ENCODE results near the gene LSP1. TPM values are rescaled to one million over a fixed set of nuclear protein-coding genes. Genes with fewer than 3 reads are reported as not detected.
"Not testable (repeated sequence)": the region's sequence is repeated elsewhere in the genome, so short reads cannot be mapped to it uniquely, and the experiment has no call there.

LSP1 gene
- total RNA-seq, 2 experiments from 2014 or later, result 228 to 232 TPM

DNA sequence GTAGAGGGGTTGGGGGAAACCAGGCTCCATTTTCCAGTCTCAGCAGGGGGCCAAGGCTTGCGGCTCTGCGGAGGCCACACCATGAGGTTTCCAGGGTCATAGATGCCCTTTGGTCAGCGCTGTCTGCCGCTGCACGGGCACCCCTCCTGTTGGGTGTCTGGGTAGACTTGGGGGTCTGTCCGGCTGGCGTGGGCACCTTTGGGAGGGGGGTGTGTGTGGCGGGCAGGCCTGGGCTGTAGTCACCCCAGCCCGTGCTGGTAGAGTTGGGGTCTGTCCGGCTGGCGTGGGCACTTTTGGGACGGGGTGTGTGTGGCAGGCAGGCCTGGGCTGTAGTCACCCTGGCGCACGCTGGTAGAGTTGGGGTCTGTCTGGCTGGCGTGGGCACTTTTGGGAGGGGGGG is 18.6 kb downstream of the LSP1 start:
- peaks cover 56% of the 10 kb centered on the region for H3K4me1 Mint-ChIP-seq (ENCODE audit: low read depth)
- POLR2A ChIA-PET, result interaction anchor here (1.5 to 3.1 kb wide), 3 partner anchors 18 to 21 kb away, joined by 5 to 21 read pairs (median 13); partner anchors contain the start of gene LSP1
- CTCF ChIA-PET, result interaction anchor here (2.8 kb wide), 1 partner anchor 11 kb away, joined by 17 read pairs; no protein-coding TSS in a partner anchor
- H3K27ac Mint-ChIP-seq, result peak overlapping the region; percentile 86
- intact Hi-C loops (cut with DNase I, micrococcal nuclease), result loop anchor here (2.0 kb wide), 2 partner anchors 17 to 19 kb away; partner anchors contain the start of gene LSP1 (in 1 of the 2)
- Histone ChIP-seq H3K27ac (ENCODE audit: low read depth in 1 of 2, low read length in 2 of 2) (peak overlapping the region; percentile 22 to 48), H3K36me3 (ENCODE audit: insufficient read depth, low read length) (peaks cover 12% of the 10 kb centered on the region), H3K4me3 (ENCODE audit: low read length) (no peak overlapping the region), H3K27me3 (ENCODE audit: control insufficient read depth in 1 of 2, insufficient read depth in 2 of 2, low read length in 2 of 2) (no peaks in the 10 kb centered on the region), H3K4me1 (ENCODE audit: insufficient read depth, low read length) (peaks cover 95% of the 10 kb centered on the region), H3K9me3 (ENCODE audit: control insufficient read depth in 1 of 2, insufficient read depth in 1 of 2, low read length in 2 of 2) (no peaks in the 10 kb centered on the region)
- DNase-seq, result peak in 1 of 14 experiments; percentile 1
- no peaks in the 10 kb centered on the region for H3K27me3 Mint-ChIP-seq
- ATAC-seq (ENCODE audit: poor library complexity), result no peak
- peaks cover 18% of the 10 kb centered on the region for H3K36me3 Mint-ChIP-seq (ENCODE audit: low read depth)
- no peaks in the 10 kb centered on the region for H3K9me3 Mint-ChIP-seq
- TF ChIP-seq, protein P1, sequence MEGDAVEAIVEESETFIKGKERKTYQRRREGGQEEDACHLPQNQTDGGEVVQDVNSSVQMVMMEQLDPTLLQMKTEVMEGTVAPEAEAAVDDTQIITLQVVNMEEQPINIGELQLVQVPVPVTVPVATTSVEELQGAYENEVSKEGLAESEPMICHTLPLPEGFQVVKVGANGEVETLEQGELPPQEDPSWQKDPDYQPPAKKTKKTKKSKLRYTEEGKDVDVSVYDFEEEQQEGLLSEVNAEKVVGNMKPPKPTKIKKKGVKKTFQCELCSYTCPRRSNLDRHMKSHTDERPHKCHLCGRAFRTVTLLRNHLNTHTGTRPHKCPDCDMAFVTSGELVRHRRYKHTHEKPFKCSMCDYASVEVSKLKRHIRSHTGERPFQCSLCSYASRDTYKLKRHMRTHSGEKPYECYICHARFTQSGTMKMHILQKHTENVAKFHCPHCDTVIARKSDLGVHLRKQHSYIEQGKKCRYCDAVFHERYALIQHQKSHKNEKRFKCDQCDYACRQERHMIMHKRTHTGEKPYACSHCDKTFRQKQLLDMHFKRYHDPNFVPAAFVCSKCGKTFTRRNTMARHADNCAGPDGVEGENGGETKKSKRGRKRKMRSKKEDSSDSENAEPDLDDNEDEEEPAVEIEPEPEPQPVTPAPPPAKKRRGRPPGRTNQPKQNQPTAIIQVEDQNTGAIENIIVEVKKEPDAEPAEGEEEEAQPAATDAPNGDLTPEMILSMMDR (IDR thresholded peaks at IDR 0.05), result no peak
- H3K4me3 Mint-ChIP-seq, result no peak overlapping the region

DNA sequence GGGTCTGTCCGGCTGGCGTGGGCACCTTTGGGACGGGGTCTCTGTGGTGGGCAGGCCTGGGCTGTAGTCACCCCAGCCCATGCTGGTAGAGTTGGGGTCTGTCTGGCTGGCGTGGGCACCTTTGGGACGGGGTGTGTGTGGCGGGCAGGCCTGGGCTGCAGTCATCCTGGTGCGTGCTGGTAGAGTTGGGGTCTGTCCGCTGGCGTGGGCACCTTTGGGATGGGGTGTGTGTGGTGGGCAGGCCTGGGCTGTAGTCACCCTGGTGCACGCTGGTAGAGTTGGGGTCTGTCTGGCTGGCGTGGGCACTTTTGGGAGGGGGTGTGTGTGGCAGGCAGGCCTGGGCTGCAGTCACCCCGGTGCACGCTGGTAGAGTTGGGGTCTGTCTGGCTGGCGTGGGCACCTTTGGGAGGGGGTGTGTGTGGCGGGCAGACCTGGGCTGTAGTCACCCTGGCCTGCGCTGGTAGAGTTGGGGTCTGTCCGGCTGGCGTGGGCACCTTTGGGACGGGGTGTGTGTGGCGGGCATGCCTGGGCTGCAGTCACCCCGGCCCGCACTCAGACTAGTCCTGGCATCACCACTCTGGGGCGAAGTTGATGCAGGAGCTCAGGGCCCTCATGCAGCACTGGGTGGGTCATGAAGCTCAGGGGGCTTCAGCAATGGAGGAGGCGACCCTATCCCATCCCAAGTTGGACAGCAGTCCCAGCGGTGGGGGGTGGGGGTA is 19.5 kb downstream of the LSP1 start:
- CTCF ChIA-PET, result no interaction called here
- DNase-seq, result peak in 1 of 14 experiments; percentile 0

DNA sequence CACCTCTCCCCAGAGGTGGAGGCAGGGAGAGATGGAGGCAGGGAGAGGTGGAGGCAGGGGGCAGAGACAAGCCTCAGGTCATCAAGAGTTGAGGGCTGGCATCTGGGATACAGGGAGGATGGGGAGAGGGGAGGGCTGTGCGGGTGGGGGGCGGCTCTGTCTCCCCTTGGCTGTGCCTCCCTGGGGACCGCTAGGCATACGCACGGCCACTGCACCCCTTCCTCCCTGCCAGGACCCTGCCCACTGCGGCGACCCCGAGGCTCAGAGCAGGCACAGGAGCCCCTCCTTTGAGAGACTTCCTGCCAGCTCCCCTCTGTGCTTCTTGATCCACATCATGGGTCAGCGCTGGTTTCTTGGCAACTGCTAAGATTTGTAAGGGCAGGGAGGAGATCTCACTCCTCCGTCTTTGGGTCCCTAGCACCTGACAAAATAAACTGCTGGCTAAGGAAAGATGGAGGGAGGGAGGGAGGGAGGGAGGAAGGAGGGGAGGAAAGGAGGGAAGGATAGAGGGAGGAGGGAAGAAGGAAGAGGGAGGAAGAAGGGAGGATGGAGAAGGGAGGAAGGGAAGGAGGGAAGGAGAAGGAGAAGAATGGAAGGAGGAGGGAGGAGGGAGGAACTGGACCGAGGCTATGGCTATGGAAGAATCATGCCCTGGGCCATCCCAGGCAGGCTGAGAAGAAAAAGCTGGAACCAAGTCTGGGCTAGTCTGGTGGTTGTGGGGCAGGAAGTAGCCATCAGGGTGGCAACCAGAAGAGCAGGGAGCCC is 20.3 kb downstream of the LSP1 start:
- no peak overlapping the region for H3K4me3 Mint-ChIP-seq
- ATAC-seq (ENCODE audit: poor library complexity) (no peak), DNase-seq (peak in 1 of 14 experiments; percentile 0)
- ChIA-PET POLR2A (interaction anchor here (1.4 kb wide), 1 partner anchor 20 kb away, joined by 4 read pairs; the partner anchor contains the start of gene LSP1), CTCF (no interaction called here)
- no peaks in the 10 kb centered on the region for H3K9me3 Mint-ChIP-seq
- H3K4me3 ChIP-seq (ENCODE audit: low read length), result no peak overlapping the region
- peak overlapping the region; percentile 78 for H3K27ac Mint-ChIP-seq
- peaks cover 12% of the 10 kb centered on the region for H3K36me3 ChIP-seq (ENCODE audit: insufficient read depth, low read length)
- H3K4me1 Mint-ChIP-seq (ENCODE audit: low read depth), result peaks cover 50% of the 10 kb centered on the region
- no peaks in the 10 kb centered on the region for H3K27me3 ChIP-seq (ENCODE audit: control insufficient read depth in 1 of 2, insufficient read depth in 2 of 2, low read length in 2 of 2)
- H3K9me3 ChIP-seq (ENCODE audit: control insufficient read depth in 1 of 2, insufficient read depth in 1 of 2, low read length in 2 of 2), result no peaks in the 10 kb centered on the region
- H3K4me1 ChIP-seq (ENCODE audit: insufficient read depth, low read length), result peaks cover 88% of the 10 kb centered on the region
- intact Hi-C loops (cut with DNase I, micrococcal nuclease), result no loop called here
- TF ChIP-seq, protein P1 (IDR thresholded peaks at IDR 0.05), result no peak
- peak overlapping the region in 1 of 2 donors; percentile 35 for H3K27ac ChIP-seq (ENCODE audit: low read depth in 1 of 2, low read length in 2 of 2)
- H3K27me3 Mint-ChIP-seq, result no peaks in the 10 kb centered on the region
- peaks cover 14% of the 10 kb centered on the region for H3K36me3 Mint-ChIP-seq (ENCODE audit: low read depth)

More for the DNA sequence above, 19.5 kb downstream of the LSP1 start:
- POLR2A ChIA-PET, result interaction anchor here (1.4 kb wide), 1 partner anchor 20 kb away, joined by 4 read pairs; the partner anchor contains the start of gene LSP1
- peaks cover 18% of the 10 kb centered on the region for H3K36me3 Mint-ChIP-seq (ENCODE audit: low read depth)
- Histone ChIP-seq H3K36me3 (ENCODE audit: insufficient read depth, low read length) (peaks cover 12% of the 10 kb centered on the region), H3K27me3 (ENCODE audit: control insufficient read depth in 1 of 2, insufficient read depth in 2 of 2, low read length in 2 of 2) (no peaks in the 10 kb centered on the region), H3K27ac (ENCODE audit: low read depth in 1 of 2, low read length in 2 of 2) (peak overlapping the region in 1 of 2 donors; percentile 48), H3K9me3 (ENCODE audit: control insufficient read depth in 1 of 2, insufficient read depth in 1 of 2, low read length in 2 of 2) (no peaks in the 10 kb centered on the region), H3K4me3 (ENCODE audit: low read length) (no peak overlapping the region), H3K4me1 (ENCODE audit: insufficient read depth, low read length) (peaks cover 89% of the 10 kb centered on the region)
- peak overlapping the region; percentile 25 for H3K4me3 Mint-ChIP-seq
- intact Hi-C loops (cut with DNase I, micrococcal nuclease), result no loop called here
- TF ChIP-seq, protein P1 (IDR thresholded peaks at IDR 0.05), result no peak
- ATAC-seq (ENCODE audit: poor library complexity), result no peak
- no peaks in the 10 kb centered on the region for H3K27me3 Mint-ChIP-seq
- H3K4me1 Mint-ChIP-seq (ENCODE audit: low read depth), result peaks cover 56% of the 10 kb centered on the region
- H3K27ac Mint-ChIP-seq, result peak overlapping the region; percentile 86
- no peaks in the 10 kb centered on the region for H3K9me3 Mint-ChIP-seq

DNA sequence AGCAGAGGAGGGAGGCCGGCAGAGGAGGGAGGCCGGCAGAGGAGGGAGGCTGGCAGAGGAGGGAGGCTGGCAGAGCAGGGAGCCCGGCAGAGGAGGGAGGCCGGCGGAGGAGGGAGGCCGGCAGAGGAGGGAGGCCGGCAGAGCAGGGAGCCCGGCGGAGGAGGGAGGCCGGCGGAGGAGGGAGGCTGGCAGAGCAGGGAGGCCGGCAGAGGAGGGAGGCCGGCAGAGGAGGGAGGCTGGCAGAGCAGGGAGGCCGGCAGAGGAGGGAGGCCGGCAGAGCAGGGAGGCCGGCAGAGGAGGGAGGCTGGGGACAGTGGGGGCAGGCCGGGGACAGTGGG is 20.9 kb downstream of the LSP1 start:
- ATAC-seq (ENCODE audit: poor library complexity); H3K27ac ChIP-seq (ENCODE audit: low read depth in 1 of 2, low read length in 2 of 2); intact Hi-C loops (cut with DNase I, micrococcal nuclease); H3K27me3 Mint-ChIP-seq; POLR2A ChIA-PET; H3K27me3 ChIP-seq (ENCODE audit: control insufficient read depth in 1 of 2, insufficient read depth in 2 of 2, low read length in 2 of 2); H3K4me3 ChIP-seq (ENCODE audit: low read length); H3K9me3 Mint-ChIP-seq; CTCF ChIA-PET; H3K9me3 ChIP-seq (ENCODE audit: control insufficient read depth in 1 of 2, insufficient read depth in 1 of 2, low read length in 2 of 2); H3K4me3 Mint-ChIP-seq: not testable (repeated sequence)
- H3K4me1 ChIP-seq (ENCODE audit: insufficient read depth, low read length), result peaks cover 87% of the 10 kb centered on the region
- Mint-ChIP-seq H3K4me1 (ENCODE audit: low read depth) (peaks cover 50% of the 10 kb centered on the region), H3K27ac (peak overlapping the region; percentile 78), H3K36me3 (ENCODE audit: low read depth) (peaks cover 14% of the 10 kb centered on the region)
- peaks cover 12% of the 10 kb centered on the region for H3K36me3 ChIP-seq (ENCODE audit: insufficient read depth, low read length)
- DNase-seq, result peak in 1 of 14 experiments; percentile 0
